Sigmoid colon (tissue), 7 donors: Measurements from ENCODE around the gene GP1BB. TPM values are rescaled to one million over a fixed set of nuclear protein-coding genes. Genes with fewer than 3 reads are reported as not detected.
"Not testable (repeated sequence)": the region's sequence is repeated elsewhere in the genome, so short reads cannot be mapped to it uniquely, and the experiment has no call there.

ENCODE experiments used
- DNase-seq: peaks from one replicate; pipeline ENCODE4 v3.0.0-alpha.2; 2019
- H3K27ac ChIP-seq, 4 donors: fragments of 200-600 bp; sonication (generic); one replicate each; pipeline ENCODE4 v1.5.1; 2016 to 2019; ENCODE audit warnings: mild to moderate bottlenecking in 1 of 4
- H3K27me3 ChIP-seq, 3 donors: fragments of 200-600 bp; sonication (generic); one replicate each; pipeline ENCODE4 v1.5.1; 2019; ENCODE audit warnings: mild to moderate bottlenecking in 1 of 3
- H3K36me3 ChIP-seq, 4 donors: fragments of 200-600 bp; sonication (generic); one replicate each; pipeline ENCODE4 v1.5.1; 2016 to 2019
- H3K4me1 ChIP-seq, 4 donors: fragments of 200-600 bp; sonication (generic); one replicate each; pipeline ENCODE4 v1.5.1; 2017 to 2019
- H3K4me3 ChIP-seq, 4 donors: fragments of 200-600 bp; sonication (generic); one replicate each; pipeline ENCODE4 v1.5.1; 2017 to 2019; ENCODE audit warnings: mild to moderate bottlenecking in 2 of 4, moderate library complexity in 1 of 4
- H3K9me3 ChIP-seq, 4 donors: fragments of 200-600 bp in 3 of 4; sonication (generic) in 3 of 4; one replicate each; pipeline versions ENCODE4 v1.5.1 to v1.6.1; 2013 to 2019
- EP300 ChIP-seq, 4 donors: sonication (generic); formaldehyde crosslinking; IDR thresholded peaks; one replicate each; pipeline ENCODE4 v1.6.1; 2017; ENCODE audit warnings: antibody characterized with exemption in 4 of 4
- POLR2A ChIP-seq, 2 donors: fragments of 450-650 bp; IDR thresholded peaks; one replicate each; pipeline ENCODE4 v1.6.1; 2016; ENCODE audit warnings: antibody characterized with exemption in 2 of 2, mild to moderate bottlenecking in 2 of 2, moderate library complexity in 2 of 2
- POLR2AphosphoS5 ChIP-seq, 4 donors: sonication (generic); formaldehyde crosslinking; IDR thresholded peaks; one replicate each; pipeline ENCODE4 v1.6.1; 2017; ENCODE audit warnings: antibody characterized with exemption in 4 of 4
- WGBS, 2 donors: extraction: QIAGEN DNeasy Blood & Tissue Kit; methylation state at CpG; one replicate each; pipeline ENCODE4 v1.1.7; 2013; 5-methylcytosine and 5-hydroxymethylcytosine counted together
- intact Hi-C: fragments of 100-400 bp; cut with DNase I; formaldehyde crosslinking; loops from one replicate; pipeline ENCODE4 v1.15.1; 2023
- polyA plus RNA-seq, 3 donors: library from polyadenylated mRNA; stranded (reverse); fragments of 200-250 nt; gene quantifications; one replicate each; pipeline ENCODE4 v1.2.3, GENCODE V29; 2013
- total RNA-seq, 4 donors: library from RNA; depleted of rRNA; stranded (reverse); fragments of >200 nt; gene quantifications; one replicate each; pipeline ENCODE4 v1.1.0, GENCODE V29; 2016
- TF ChIP-seq, protein P1 (sequence below), 4 experiments: fragments of 450-650 bp in 3 of 4; fragments of 200-600 bp in 1 of 4; IDR thresholded peaks; one replicate each; pipeline ENCODE4 v1.5.1; 2016 to 2019; ENCODE audit warnings: antibody characterized with exemption in 4 of 4, mild to moderate bottlenecking in 3 of 4, moderate library complexity in 2 of 4
- donor health status: healthy with polysubstance abuse.
- donor health status: Bipolar disorder and iron deficiency.
- donor health status: healthy.

The GP1BB gene
- total and polyA plus RNA-seq, 7 donors = 1.1 to 2.9 (median 1.9) TPM; not detected in 2

DNA sequence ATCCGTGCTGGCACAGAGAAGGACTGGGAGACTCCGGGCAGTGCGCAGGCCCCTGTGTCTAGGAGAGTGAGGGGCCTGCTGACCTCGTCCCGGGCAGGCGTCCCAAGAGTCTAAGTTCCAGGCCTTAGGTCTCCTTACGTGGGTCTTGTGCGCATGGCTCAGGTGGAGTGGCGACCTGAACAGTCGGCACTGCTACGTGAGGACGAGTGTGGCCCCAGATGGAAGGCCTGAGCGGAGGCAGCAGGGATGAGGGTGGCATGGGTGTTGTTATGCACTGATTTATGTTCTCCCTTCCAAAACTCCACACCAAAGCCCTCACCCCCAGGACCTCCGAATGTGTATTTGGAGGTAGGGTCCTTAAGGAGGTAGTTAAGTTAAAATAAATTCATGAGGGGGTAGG lies 29.8 kb upstream of the GP1BB start:
- no peaks in the 10 kb centered on the region for H3K36me3 ChIP-seq
- DNase-seq = no peak
- WGBS, 2 donors = 92 to 94% methylated on average over 14 of the region's 14 CpGs

GRCh38 chr22:19693981-19694670 lies 29.2 kb upstream of the GP1BB start:
- no peak overlapping the region for H3K4me3 ChIP-seq
- DNase-seq = no peak
- H3K27ac ChIP-seq = no peak overlapping the region
- intact Hi-C loops = no loop called here
- peaks cover 0 to 4% (median 0%) of the 10 kb centered on the region in 4 donors for H3K4me1 ChIP-seq
- WGBS, 2 donors = 82 to 91% methylated on average over 12 of the region's 12 CpGs
- H3K36me3 ChIP-seq = no peaks in the 10 kb centered on the region
- H3K9me3 ChIP-seq = no peaks in the 10 kb centered on the region
- H3K27me3 ChIP-seq = no peaks in the 10 kb centered on the region
- TF ChIP-seq POLR2AphosphoS5 (IDR thresholded peaks at IDR 0.05) = no peak
- TF ChIP-seq, protein P1, sequence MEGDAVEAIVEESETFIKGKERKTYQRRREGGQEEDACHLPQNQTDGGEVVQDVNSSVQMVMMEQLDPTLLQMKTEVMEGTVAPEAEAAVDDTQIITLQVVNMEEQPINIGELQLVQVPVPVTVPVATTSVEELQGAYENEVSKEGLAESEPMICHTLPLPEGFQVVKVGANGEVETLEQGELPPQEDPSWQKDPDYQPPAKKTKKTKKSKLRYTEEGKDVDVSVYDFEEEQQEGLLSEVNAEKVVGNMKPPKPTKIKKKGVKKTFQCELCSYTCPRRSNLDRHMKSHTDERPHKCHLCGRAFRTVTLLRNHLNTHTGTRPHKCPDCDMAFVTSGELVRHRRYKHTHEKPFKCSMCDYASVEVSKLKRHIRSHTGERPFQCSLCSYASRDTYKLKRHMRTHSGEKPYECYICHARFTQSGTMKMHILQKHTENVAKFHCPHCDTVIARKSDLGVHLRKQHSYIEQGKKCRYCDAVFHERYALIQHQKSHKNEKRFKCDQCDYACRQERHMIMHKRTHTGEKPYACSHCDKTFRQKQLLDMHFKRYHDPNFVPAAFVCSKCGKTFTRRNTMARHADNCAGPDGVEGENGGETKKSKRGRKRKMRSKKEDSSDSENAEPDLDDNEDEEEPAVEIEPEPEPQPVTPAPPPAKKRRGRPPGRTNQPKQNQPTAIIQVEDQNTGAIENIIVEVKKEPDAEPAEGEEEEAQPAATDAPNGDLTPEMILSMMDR (IDR thresholded peaks at IDR 0.05) = no peak
- no peak for TF ChIP-seq EP300 (IDR thresholded peaks at IDR 0.05)
- TF ChIP-seq POLR2A (IDR thresholded peaks at IDR 0.05) = no peak

More for the DNA sequence above, 29.8 kb upstream of the GP1BB start:
- H3K9me3 ChIP-seq = no peaks in the 10 kb centered on the region
- intact Hi-C loops = no loop called here
- no peak overlapping the region for H3K27ac ChIP-seq
- peaks cover 0 to under 1% (median 0%) of the 10 kb centered on the region in 3 donors for H3K27me3 ChIP-seq
- TF ChIP-seq EP300 (IDR thresholded peaks at IDR 0.05) (no peak), POLR2A (IDR thresholded peaks at IDR 0.05) (no peak), POLR2AphosphoS5 (IDR thresholded peaks at IDR 0.05) (no peak)
- TF ChIP-seq, protein P1 (IDR thresholded peaks at IDR 0.05) = no peak
- no peak overlapping the region for H3K4me3 ChIP-seq
- H3K4me1 ChIP-seq = peaks cover 0 to 4% (median 0%) of the 10 kb centered on the region in 4 donors

GRCh38 chr22:19694696-19695095 lies 28.6 kb upstream of the GP1BB start:
- Histone ChIP-seq H3K4me1 (peaks cover 0 to 4% (median 0%) of the 10 kb centered on the region in 4 donors), H3K27ac (no peak overlapping the region), H3K36me3 (no peaks in the 10 kb centered on the region), H3K4me3 (no peak overlapping the region), H3K27me3 (no peaks in the 10 kb centered on the region), H3K9me3 (no peaks in the 10 kb centered on the region)
- DNase-seq = no peak
- WGBS, 2 donors = 84 to 85% methylated on average over 13 of the region's 13 CpGs
- TF ChIP-seq, protein P1 (IDR thresholded peaks at IDR 0.05) = no peak
- TF ChIP-seq POLR2AphosphoS5 (IDR thresholded peaks at IDR 0.05) = no peak
- no peak for TF ChIP-seq EP300 (IDR thresholded peaks at IDR 0.05)
- no peak for TF ChIP-seq POLR2A (IDR thresholded peaks at IDR 0.05)
- intact Hi-C loops = no loop called here

DNA sequence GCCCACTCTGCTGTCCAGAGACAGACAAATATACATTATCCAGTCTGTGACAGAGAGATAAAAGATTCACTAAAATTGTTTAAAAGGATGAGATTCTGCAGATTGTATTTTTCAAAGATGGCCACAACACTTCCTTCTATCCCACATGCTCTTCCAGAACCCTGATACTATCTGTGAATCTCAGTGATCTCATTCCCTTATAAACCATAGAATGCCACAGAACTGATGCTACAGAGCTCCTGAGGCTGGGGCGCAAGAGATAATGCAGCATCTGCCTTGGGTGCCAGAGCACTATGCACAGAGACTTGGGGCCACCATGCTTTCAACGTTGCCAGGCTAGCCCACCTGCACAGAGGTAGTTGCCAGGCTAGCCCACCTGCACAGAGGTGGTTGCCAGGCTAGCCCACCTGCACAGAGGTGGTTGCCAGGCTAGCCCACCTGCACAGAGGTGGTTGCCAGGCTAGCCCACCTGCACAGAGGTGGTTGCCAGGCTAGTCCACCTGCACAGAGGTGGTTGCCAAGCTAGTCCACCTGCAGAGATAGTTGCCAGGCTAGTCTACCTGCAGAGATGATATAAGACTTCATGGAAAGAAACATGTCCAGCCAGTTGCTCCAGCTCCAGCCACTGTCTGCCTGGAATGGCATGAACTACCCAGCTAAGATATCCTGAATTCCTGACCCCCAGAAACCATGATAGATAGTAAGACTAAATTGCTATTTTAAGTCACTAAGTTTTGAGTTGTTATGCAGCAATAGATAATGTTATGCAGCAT lies 26.6 kb upstream of the GP1BB start:
- no peak for DNase-seq
- Histone ChIP-seq H3K9me3 (no peaks in the 10 kb centered on the region), H3K27me3 (no peaks in the 10 kb centered on the region), H3K27ac (no peak overlapping the region), H3K4me3 (no peak overlapping the region), H3K36me3 (no peaks in the 10 kb centered on the region), H3K4me1 (peaks cover 0 to 4% (median 0%) of the 10 kb centered on the region in 4 donors)
- intact Hi-C loops = no loop called here
- TF ChIP-seq, protein P1 (IDR thresholded peaks at IDR 0.05) = no peak
- TF ChIP-seq POLR2AphosphoS5 (IDR thresholded peaks at IDR 0.05) = no peak
- TF ChIP-seq POLR2A (IDR thresholded peaks at IDR 0.05) = no peak
- TF ChIP-seq EP300 (IDR thresholded peaks at IDR 0.05) = no peak
- 87 to 92% methylated on average over 2 of the region's 2 CpGs for WGBS, 2 donors

DNA sequence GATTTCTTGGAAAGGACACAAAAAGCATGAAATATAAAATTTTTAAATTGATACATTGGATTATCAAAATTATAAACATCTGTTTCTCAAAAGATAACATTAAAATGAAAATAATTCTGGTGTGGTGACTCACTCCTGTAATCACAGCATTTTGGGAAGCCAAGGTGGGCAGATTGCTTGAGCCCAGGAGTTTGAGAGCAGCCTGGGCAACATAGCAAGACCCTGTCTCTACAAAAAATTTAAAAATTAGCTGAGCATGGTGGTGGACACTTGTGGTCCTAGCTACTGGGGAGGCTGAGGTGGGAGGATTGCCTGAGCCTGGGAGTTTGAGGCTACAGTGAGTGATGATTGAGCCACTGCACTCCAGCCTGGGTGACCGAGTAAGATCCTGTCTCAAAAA lies 25.5 kb upstream of the GP1BB start:
- intact Hi-C loops, H3K27me3 ChIP-seq, H3K4me3 ChIP-seq, DNase-seq, H3K9me3 ChIP-seq, H3K27ac ChIP-seq, H3K36me3 ChIP-seq, H3K4me1 ChIP-seq: not testable (repeated sequence)
- 88 to 90% methylated on average over 1 of the region's 1 CpG for WGBS, 2 donors
